ENCODE data around the gene NUTF2. TPM values are rescaled to one million over a fixed set of nuclear protein-coding genes. Genes with fewer than 3 reads are reported as not detected.
A peak's percentile ranks its signal among the peaks of the same experiment; 100 is the strongest.

The NUTF2 gene
- total RNA-seq, 2 donors from 2014 or later, result 58.3 to 108 TPM

GRCh38 chr16:67845291-67846062, 1.3 kb upstream of the NUTF2 start:
- H3K9ac ChIP-seq (ENCODE audit: low read depth in 2 of 2, low read length in 2 of 2), result peak overlapping the region; percentile 16 to 97
- no peaks in the 10 kb centered on the region for H3K36me3 ChIP-seq
- peaks cover 33% of the 10 kb centered on the region for H3K4me1 ChIP-seq
- H3K9me3 ChIP-seq, result no peaks in the 10 kb centered on the region
- peak overlapping the region; percentile 76 for H3K4me3 ChIP-seq
- H3K27ac ChIP-seq, result peak overlapping the region; percentile 89
- no peaks in the 10 kb centered on the region for H3K27me3 ChIP-seq
- intact Hi-C loops (cut with DNase I), result no loop called here
- DNase-seq, result peak; percentile 24
- no peak for TF ChIP-seq CTCF (IDR thresholded peaks at IDR 0.05)

DNA sequence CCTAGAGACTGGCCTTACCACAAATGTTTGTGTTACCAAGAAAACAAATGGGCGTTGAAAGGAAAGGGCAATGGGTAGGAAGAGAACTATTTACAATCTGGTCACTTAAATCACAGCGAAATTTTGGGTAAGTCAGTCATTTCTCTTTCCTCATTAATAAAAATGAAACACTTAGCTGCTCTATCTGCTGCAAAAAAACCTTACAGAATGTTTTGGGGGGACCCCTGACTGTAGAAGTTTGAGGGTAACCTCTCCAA, 742 bp upstream of the NUTF2 start:
- no peaks in the 10 kb centered on the region for H3K36me3 ChIP-seq

GRCh38 chr16:67847064-67847861, 530 bp downstream of the NUTF2 start, which contains the start of gene CENPT:
Gene CENPT (minus strand): TSS chr16:67847693. CDS start chr16:67833859, 13,834 bp downstream.
- peak; percentile 44 for DNase-seq

More for the DNA sequence above, 742 bp upstream of the NUTF2 start:
- Histone ChIP-seq H3K9ac (ENCODE audit: low read depth in 2 of 2, low read length in 2 of 2) (peak overlapping the region; percentile 74 to 97), H3K9me3 (no peaks in the 10 kb centered on the region), H3K4me3 (peak overlapping the region; percentile 76), H3K27me3 (no peaks in the 10 kb centered on the region), H3K27ac (peak overlapping the region; percentile 89), H3K4me1 (peaks cover 33% of the 10 kb centered on the region)
- intact Hi-C loops (cut with DNase I), result no loop called here
- no peak for TF ChIP-seq CTCF (IDR thresholded peaks at IDR 0.05)
- DNase-seq, result no peak

GRCh38 chr16:67848118-67848517, 1.4 kb downstream of the NUTF2 start:
- Histone ChIP-seq H3K27ac (peak overlapping the region; percentile 89), H3K36me3 (no peaks in the 10 kb centered on the region), H3K9ac (ENCODE audit: low read depth in 2 of 2, low read length in 2 of 2) (peak overlapping the region; percentile 20 to 91), H3K4me1 (peaks cover 33% of the 10 kb centered on the region), H3K27me3 (no peaks in the 10 kb centered on the region), H3K9me3 (no peaks in the 10 kb centered on the region), H3K4me3 (peak overlapping the region; percentile 76)
- TF ChIP-seq CTCF (IDR thresholded peaks at IDR 0.05), result no peak
- no peak for DNase-seq
- intact Hi-C loops (cut with DNase I), result no loop called here

More at GRCh38 chr16:67847064-67847861, 530 bp downstream of the NUTF2 start, which contains the start of gene CENPT:
- TF ChIP-seq CTCF (IDR thresholded peaks at IDR 0.05), result no peak
- Histone ChIP-seq H3K4me3 (peak within 1 kb of the TSS; percentile 76), H3K27me3 (no peaks in the 10 kb centered on the region), H3K36me3 (no peaks in the 10 kb centered on the region), H3K27ac (peak within 1 kb of the TSS; percentile 89), H3K9ac (ENCODE audit: low read depth in 2 of 2, low read length in 2 of 2) (peak within 1 kb of the TSS; percentile 75 to 97), H3K4me1 (peaks cover 33% of the 10 kb centered on the region), H3K9me3 (no peaks in the 10 kb centered on the region)
- intact Hi-C loops (cut with DNase I), result no loop called here

DNA sequence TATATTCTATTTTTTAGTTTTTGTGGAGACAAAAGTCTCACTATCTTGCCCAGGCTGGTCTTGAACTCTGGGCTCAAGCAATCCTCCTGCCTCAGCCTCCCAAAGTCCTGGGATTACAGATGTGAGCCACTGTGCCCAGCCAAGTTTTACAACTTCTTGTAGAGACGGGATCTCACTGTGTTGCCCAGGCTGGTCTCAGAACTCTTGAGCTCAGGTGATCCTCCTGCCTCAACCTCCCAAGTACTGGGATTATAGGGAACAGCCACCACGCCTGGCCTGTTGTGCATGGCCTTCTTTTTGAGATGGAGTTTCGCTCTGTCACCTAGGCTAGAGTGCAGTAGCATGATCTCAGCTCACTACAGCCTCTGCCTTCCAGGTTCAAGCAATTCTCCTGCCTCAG, 6.9 kb downstream of the NUTF2 start:
- H3K27me3 ChIP-seq, result no peaks in the 10 kb centered on the region
- intact Hi-C loops (cut with DNase I), result no loop called here
- no peak overlapping the region for H3K9ac ChIP-seq (ENCODE audit: low read depth in 2 of 2, low read length in 2 of 2)
- H3K36me3 ChIP-seq, result no peaks in the 10 kb centered on the region
- no peak for TF ChIP-seq CTCF (IDR thresholded peaks at IDR 0.05)
- no peak for DNase-seq
- no peaks in the 10 kb centered on the region for H3K9me3 ChIP-seq
- H3K4me3 ChIP-seq, result no peak overlapping the region
- H3K27ac ChIP-seq, result no peak overlapping the region
- peaks cover 15% of the 10 kb centered on the region for H3K4me1 ChIP-seq

Measured in colonic mucosa (tissue), 4 donors.